AG04449 (cell line): ENCODE measurements around the gene VIPR1.
"Not testable (repeated sequence)": the region's sequence is repeated elsewhere in the genome, so short reads cannot be mapped to it uniquely, and the experiment has no call there.

ENCODE experiments used
- CTCF ChIA-PET: fragments of 350-600 bp; formaldehyde crosslinking; extraction: SDS; loops from one replicate; lab custom pipeline; 2021; ENCODE audit warnings: antibody characterized with exemption; lab: Yijun Ruan, JAX
- POLR2A ChIA-PET: fragments of 400-600, 350-600 bp; formaldehyde crosslinking; extraction: SDS; loops from one replicate; lab custom pipeline; 2020; ENCODE audit warnings: antibody characterized with exemption, inconsistent platforms; lab: Yijun Ruan, JAX
- DNase-seq: peaks from one replicate; pipeline ENCODE4 v3.0.0-alpha.2; 2010; ENCODE audit warnings: low read depth, low spot score
- H3K4me3 ChIP-seq: 2 replicates; pipeline ENCODE4 v1.5.1; 2011; ENCODE audit warnings: low read depth, mild to moderate bottlenecking, control low read depth, low read length
- TF ChIP-seq, protein P1 (sequence below): IDR thresholded peaks from one replicate; pipeline ENCODE4 v1.5.1; 2011; ENCODE audit warnings: mild to moderate bottlenecking, moderate library complexity, low read length, control low read depth, inconsistent platforms; ENCODE audit not compliant: insufficient read depth; ENCODE audit errors: missing control alignments

The VIPR1 gene

DNA sequence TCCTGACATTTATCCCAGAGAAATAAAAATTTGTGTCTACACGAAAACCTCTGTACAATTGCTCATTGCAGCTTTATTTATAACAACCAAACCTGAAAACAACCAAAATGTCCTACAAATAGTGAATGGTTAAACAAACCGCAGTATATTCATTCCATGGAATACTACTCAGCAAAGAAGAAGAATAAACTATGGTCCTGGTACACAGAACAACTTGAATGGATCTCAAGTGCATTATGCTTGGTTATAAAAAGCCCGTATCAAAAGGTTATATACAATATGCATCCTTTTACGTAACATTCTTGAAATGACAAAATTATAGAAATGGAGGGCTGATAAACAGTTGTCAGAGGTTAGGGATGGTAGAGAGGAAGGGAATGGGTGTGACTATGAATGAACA, 75.6 kb downstream of the VIPR1 start:
- TF ChIP-seq, protein P1, sequence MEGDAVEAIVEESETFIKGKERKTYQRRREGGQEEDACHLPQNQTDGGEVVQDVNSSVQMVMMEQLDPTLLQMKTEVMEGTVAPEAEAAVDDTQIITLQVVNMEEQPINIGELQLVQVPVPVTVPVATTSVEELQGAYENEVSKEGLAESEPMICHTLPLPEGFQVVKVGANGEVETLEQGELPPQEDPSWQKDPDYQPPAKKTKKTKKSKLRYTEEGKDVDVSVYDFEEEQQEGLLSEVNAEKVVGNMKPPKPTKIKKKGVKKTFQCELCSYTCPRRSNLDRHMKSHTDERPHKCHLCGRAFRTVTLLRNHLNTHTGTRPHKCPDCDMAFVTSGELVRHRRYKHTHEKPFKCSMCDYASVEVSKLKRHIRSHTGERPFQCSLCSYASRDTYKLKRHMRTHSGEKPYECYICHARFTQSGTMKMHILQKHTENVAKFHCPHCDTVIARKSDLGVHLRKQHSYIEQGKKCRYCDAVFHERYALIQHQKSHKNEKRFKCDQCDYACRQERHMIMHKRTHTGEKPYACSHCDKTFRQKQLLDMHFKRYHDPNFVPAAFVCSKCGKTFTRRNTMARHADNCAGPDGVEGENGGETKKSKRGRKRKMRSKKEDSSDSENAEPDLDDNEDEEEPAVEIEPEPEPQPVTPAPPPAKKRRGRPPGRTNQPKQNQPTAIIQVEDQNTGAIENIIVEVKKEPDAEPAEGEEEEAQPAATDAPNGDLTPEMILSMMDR = no peak
- ChIA-PET POLR2A (no interaction called here), CTCF (interaction anchor here (1.3 to 4.1 kb wide), 3 partner anchors 11 to 30 kb away, joined by 3 to 19 read pairs (median 4); no protein-coding TSS in a partner anchor)
- H3K4me3 ChIP-seq = no peak overlapping the region
- no peak for DNase-seq

DNA sequence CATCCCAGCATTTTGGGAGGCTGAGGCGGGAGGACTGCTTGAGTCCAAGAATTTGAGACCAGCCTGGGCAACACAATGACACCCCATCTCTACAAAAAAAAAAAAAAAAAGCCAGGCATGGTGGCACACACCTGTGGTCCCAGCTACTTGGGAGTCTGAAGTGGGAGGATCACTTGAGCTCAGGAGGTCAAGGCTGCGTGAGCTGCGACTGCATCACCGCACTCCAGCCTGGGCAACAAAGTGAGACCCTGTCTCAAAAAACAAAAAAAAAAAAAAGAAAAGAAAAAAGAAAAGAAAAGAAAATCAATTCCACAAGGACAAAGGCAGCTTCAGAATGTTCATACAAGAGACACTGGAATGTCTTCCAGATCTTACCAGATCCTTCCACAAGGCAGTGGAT, 76.9 kb downstream of the VIPR1 start:
- CTCF ChIA-PET = interaction anchor here (0.8 to 1.6 kb wide), 3 partner anchors 22 to 349 kb away, joined by 3 to 4 read pairs (median 3); no protein-coding TSS in a partner anchor
- POLR2A ChIA-PET, DNase-seq, H3K4me3 ChIP-seq: not testable (repeated sequence)

DNA sequence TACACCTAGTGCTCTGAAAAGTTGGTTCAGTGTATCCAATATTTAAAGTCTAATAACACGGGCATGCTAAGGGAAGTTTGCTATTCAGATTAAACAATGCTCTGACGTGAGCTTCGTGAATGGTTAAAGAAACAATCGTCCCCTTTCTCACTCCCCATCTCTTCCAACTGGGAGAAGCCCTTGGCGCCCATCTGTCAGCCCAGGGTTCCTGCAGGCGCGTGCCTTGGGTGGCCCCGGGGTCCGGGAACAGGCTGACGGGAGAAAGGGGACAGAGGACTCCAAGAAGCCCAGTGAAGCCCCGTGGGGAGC, 78.9 kb downstream of the VIPR1 start:
- ChIA-PET CTCF (interaction anchor here (1.0 to 2.8 kb wide), 6 partner anchors 9 to 258 kb away, joined by 3 to 21 read pairs (median 4); no protein-coding TSS in a partner anchor), POLR2A (interaction anchor here (0.7 to 1.6 kb wide), 3 partner anchors 9 to 628 kb away, joined by 3 to 6 read pairs (median 4); partner anchors contain the start of genes NKTR and SS18L2)
- TF ChIP-seq, protein P1 = no peak
- DNase-seq = no peak
- peak overlapping the region; percentile 73 for H3K4me3 ChIP-seq

DNA sequence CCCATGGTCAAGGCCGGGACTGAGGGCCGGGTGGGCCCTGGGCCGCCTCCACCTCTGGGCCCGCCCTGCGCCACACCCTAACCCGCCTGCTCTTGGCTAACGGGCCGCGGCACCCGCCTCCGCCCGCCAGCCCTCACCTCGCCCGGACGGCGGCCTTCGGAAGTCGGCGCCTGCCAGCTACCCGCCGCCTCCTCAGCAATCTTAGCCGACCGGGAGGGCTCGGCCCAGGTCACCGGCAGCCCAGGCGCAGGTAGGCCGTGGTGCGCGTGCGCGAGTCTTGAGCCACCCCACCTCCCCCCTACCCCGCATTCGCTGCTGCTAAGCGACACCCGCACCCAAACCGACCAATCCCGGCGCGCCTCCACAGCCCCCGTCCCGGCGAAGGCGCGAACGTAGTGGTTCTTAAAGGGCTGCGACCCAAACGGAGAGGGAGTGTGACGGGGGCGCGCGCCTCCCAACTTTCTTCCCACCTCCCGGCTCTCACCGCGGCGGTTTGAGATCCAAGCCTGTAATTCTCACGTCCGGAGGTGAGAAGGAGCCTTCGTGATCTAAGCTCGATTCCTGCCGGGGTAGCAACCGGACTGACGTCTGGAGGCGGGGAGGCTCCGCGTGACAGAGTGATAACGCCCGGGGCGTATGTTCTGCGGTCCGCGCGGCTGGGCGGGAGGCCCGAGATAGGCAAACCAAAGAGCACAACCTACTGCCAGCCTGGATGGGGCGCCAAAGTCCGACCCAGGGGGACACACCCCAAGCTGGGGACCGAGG, 79.4 kb downstream of the VIPR1 start, which contains the start of gene SEC22C:
TSS of gene SEC22C (minus strand) at position 259 of the 765 bp plus-strand sequence. CDS start 12,921 bp downstream, outside the sequence.
- TF ChIP-seq, protein P1 = no peak
- ChIA-PET POLR2A (interaction anchor here (1.2 to 1.6 kb wide), 2 partner anchors 9 to 19 kb away, joined by 4 to 6 read pairs; partner anchors contain the start of genes NKTR and SS18L2), CTCF (interaction anchor here (1.0 to 2.8 kb wide), 9 partner anchors 9 to 462 kb away, joined by 3 to 21 read pairs (median 4); partner anchors contain the start of gene NKTR)
- peak; percentile 46 for DNase-seq
- H3K4me3 ChIP-seq = peak within 1 kb of the TSS; percentile 73

DNA sequence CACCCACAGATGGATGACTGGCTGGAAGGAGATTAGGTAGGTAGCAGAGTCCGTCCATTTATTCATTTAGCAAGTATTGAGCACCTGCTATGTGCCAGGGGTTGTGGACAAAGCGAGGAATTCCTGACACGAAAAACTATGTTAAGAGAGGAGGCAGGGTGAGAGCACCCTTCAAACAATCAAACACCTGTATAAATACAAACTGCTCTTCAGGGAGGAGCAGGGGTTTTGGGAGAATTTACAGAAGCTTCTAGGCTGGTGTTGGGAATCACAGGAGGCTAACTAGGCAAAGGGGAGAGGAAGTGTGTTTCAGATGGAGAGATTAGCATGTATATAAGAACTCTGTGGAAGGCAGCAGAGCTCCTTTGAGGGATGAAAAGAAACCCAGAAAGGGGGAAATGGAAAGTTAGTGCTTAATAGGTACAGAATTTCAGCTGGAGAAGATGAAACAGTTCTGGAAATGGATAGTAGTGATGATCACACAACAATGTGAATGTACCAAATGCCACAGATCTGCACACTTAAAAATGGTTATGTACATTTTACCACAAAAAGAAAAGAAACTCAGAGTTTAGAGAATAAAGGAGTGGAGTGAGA, 80.1 kb downstream of the VIPR1 start:
- ChIA-PET POLR2A (interaction anchor here (1.6 kb wide), 1 partner anchor 18 kb away, joined by 6 read pairs; the partner anchor contains the start of gene NKTR), CTCF (interaction anchor here (1.0 to 2.8 kb wide), 4 partner anchors 11 to 463 kb away, joined by 3 to 21 read pairs (median 4); partner anchors contain the start of gene NKTR)
- TF ChIP-seq, protein P1 = no peak
- H3K4me3 ChIP-seq = peak overlapping the region; percentile 73
- DNase-seq = no peak
